Activated CD8-positive, alpha-beta memory T cell treated with anti-CD3 and anti-CD28 coated beads, Interleukin-2, amount 50 U/mL, for 24 hours (primary cell): Measurements from ENCODE around the gene SERPINB10.

Experiments
- DNase-seq: peaks from one replicate; pipeline ENCODE4 v3.0.0-alpha.2; 2020; ENCODE audit errors: extremely low read depth

The SERPINB10 gene

DNA sequence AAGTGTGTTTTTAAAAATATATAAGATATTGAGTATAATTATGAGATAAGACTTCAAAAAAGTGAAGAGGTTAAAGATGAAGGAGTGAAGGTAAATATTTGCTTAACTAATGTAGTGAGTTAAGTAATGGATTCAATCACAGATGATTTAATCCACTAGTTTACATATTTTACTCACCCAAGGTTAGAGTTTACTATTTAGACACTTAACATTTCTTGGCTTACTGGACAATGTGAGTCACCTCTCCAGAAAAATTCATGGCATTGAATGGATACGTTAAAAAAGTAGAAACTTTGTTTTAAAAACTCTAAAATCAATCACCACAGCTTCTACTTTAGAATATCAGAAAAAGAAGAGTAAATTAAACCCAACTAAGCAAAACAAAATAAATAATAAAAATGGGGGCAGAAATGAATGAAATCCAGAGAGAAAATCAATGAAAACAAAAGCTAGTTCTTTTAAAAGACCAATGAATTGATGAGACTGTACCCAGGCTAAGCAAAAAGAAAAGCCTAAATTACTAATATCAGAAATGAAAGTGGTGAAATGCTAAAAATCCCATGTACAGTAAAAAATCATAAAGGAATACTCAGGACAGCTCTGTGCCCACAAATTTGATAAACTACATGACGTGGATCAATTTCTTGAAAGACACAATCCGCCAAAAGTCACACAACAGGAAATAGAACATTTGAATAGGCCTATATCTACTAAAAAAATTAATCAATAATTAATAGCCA lies 39.5 kb downstream of the SERPINB10 start:
- no peak for DNase-seq

DNA sequence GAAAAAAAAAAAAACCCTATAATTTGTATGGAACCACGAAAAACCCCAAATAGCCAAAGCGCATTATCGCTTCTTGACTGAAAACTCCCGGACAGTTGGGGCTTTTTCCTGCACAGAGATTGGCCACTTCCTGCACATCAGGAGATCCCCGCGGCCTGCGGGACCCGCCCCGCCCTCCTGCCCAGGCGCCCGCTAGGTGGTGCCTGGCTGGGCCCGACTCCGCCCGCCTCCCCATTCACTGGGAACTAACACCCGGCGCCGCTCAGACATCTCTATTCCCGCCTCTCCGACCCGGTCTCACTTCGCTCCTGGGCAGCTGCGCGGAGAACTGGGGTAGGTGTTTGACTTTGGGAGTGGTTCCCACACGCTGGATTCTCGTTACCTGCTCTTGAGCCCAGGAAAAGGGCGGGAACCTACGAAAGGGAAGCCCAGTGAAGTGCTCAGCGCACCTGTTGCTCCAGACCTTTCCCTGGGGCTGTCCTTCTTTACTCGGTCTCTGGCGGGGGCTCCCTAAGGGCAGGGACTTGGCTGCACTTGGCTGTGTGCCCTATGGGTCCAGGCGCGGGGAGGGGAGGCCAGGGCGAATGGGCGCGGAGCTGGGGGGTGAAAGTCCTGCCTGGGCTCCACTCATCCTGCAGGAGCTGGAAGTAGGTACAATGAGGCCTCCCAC lies 41.4 kb downstream of the SERPINB10 start, which contains the start of gene HMSD:
HMSD (plus strand) TSS at position 234 of the 670 bp plus-strand sequence. CDS start 4,155 bp downstream, outside the sequence.
- DNase-seq: peak; percentile 21

DNA sequence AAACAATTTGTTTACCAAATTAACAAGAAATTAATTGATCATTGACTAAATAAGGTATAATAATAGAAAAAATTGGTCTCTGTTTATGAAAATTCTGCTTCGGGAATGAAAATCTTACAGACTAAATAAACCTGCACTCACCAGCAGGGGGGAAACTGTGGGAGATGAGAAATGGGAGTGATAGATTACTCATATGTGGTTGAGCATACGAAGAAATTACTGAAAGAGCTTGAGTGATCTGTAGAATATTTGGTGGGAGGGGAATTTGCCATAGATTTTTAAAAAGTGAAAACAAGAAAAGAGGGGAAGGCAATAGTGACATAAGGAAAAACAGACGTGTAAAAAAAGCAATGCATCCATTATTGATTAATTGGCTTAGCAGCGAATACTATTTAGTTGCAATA lies 43.5 kb downstream of the SERPINB10 start:
- DNase-seq: no peak

DNA sequence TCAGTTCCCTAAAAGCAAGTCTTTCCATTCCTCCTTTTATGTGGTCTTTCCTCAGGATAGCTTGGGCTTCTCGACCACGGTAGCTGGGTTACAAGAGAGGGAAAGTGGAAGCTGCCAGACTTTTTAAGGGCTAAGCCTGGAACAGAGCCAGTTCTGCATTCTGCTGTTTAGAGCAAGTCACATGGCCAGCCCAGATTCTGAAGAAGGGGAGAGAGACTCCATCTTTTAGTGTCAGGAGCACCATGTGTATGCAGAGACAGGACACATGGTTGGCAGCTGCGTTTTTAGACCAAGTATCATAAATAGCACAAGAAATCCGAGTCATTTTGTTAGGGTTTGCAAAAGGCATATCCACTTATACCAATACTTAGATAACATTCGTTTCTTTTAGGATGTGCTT lies 46.1 kb downstream of the SERPINB10 start:
- DNase-seq: no peak

DNA sequence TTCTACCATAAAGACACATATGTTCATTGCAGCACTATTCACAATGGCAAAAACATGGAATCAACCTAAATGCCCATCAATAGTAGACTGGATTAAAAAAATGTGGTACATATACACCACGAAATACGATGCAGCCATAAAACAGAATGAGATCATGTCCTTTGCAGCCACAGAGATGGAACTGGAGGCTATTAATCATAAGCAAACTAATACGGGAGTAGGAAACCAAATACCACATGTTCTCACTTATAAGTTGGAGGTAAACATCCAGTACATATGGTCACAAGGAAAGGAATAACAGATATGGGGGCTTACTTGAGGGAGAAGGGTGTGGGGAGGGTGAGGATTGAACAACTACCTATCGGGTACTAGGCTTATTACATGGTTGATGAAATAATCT lies 49.0 kb downstream of the SERPINB10 start:
- DNase-seq: no peak

DNA sequence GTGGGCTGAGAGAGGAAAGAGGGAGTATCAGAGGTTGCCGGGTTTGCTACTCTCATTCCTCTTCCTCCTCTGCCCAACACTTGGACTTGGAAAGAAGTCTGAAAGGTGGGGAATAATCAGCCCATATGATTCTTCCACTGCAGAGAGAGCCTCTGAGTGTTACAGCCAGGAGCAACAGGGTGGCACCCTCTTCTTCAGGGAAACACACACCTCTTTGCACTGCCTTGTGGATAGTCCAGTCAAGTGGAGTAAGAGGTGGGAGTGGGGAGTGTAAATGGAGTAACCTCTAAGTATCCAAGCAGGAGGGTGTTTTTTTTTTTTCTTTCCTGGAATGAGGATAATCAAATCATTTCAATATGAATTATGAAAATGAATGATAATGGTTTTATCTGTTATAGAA lies 53.1 kb downstream of the SERPINB10 start:
- DNase-seq: no peak

DNA sequence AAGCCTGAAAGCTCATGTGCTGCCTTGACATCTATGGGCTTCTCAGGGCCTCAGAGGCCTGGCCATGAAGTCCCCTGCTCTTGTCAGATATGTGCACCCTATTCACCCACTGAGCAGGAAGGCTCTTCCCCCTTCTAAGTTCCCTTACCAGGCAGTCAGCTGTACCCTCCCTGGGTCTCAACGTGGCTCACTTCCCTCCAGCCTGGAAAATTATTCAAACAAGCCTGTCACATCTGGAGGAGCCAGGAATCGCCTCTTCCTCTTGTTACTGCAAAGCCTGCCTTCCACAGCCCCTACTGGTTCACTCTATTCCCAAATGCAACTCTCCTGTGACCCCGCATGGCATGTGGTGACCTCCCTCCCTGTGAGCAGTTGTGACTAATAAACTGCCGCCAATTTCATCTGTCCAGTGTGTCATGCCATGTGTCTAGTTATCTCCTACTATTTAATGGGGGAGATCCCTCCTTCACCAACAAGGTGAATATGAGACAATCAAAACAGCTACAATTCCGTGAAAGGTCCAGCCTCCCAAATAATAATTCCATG lies 53.8 kb downstream of the SERPINB10 start:
- DNase-seq: no peak

DNA sequence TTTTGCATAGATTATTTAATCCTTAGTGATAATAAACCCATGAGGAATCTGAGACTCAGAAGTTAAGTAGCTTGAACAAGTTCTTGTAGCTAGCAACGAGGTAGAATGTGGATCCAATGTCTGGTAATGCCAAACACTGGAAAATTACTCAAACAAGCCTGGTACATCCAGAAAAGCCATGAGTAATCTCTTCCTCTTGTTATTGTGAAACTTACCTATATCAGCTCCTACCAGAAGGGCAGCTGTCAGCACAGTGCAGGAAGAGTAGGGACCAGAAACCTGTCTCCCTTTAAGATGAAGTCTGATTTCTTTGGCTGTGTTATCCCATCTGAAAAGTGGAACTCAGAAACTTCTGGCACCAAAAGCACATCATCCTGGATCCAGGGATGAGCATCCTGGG lies 54.4 kb downstream of the SERPINB10 start:
- DNase-seq: no peak

DNA sequence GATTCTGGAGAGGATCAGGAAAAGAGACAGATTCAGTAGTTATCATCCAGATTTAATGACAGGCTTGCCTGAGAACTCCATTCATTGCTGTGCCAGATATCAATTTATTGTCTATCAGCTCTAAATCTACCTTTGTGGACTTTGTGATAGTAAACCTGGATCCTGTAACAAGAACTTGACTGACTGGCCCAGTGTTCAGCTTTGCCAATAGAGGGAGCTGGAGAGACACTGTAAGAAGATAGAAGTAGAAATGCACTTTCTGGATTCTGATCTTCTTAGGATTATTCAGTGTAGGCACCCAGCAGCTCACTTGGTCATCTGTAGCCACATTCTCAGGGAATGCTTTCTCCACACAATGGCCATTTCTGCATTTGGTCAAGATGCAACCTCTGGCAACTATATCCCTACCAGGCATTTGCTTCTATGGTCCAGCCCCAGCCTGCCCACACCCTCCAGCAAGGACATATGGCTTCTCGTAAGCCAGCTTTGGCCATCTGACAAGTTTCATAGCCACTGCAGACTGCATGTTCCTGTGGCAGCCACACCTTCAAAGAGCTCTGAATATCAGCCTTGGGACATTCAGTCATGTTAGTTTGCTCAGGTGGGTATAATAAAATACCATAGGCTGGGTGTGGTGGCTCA lies 56.0 kb downstream of the SERPINB10 start:
- DNase-seq: no peak

DNA sequence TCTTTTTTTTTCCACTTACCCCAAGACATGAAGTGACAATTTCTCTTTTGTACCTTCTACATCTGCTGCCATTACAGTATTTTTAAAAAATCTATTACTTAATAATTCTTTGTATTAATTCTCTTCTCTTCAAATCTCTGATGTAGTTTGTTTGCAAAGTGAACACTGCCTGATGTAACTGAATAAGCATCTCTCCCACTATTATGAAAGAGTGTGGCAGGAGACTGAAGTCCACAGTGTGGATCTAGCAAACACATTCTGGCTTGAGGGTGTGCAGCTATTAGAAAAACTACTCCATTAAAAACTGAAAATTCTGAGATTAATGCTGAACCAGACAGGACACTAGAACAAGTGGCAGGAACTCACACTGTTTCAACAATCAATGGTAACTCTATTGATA lies 57.1 kb downstream of the SERPINB10 start:
- DNase-seq: no peak

DNA sequence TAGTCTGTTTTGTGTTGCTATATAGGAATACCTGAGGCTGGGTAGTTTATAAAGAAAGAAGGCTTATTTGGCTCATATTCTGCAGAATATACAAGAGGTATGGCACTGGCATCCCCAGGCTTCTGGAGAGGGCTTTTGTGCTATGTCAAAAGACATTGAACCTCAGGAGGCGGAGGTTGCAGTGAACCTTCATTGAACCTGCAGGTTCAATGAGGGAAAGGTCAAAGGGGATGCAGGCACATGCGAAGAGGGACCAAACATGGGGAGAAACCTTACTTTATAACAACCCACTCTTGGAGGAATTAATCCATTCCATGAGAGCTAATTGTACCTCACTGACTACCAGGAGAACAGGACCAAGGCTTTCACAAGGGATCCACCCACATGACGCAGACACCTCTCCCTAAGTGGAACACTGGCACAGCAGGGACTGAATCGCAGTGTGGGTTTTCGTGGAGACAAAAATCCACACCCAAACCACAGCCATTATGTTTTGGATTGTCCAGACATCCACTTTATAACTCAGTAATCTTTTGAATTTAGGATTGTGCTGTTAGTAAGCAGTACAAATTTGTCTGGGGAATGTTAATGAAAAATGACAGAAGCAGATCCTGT lies 58.1 kb downstream of the SERPINB10 start:
- DNase-seq: no peak

DNA sequence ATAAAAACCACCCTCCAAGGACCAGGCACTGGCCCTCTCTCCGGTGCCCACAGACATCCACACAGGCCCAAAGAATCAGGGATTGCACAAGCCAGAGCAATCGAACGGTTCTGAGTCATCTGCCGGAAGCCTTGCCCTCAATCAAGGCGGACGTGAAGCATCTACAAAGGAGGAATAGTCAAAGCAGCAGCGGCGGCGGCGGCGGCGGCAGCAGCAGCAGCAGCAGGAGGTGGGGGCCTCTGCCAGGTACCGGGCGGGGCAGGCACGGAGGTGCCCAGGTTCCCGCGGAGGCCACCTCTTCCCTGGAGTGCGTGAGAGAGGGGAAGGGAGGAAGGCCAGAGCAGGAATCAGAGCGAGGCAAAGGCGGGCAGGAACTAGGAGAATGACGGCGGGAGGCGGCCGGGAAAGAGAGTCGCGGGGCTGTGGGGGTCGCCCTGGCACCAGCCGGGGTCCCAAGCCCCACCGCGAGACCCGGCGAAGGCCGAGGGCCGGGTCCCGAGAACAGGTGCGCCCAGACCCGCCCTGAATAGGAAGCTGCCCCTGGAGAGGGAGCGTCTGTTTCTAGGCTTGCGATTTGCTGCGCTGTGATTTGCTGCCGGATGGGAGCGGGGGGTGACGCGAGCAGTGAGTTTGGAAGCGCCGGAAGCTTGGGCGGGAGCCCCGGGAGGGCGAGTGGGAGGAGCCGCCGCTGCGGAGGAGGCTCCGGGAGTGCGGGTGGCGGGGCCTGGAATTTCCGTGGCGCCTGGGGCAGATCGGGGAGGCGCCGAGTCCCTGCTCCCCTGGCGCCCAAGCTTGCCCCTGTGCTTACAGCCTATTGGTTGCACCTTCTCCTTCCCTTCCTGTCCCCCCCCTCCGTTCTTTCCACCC lies 62.4 kb downstream of the SERPINB10 start, which contains the start of gene SERPINB8:
SERPINB8 (plus strand) TSS at position 140 of the 867 bp plus-strand sequence. CDS start 8,228 bp downstream, outside the sequence.
- peak; percentile 58 for DNase-seq

DNA sequence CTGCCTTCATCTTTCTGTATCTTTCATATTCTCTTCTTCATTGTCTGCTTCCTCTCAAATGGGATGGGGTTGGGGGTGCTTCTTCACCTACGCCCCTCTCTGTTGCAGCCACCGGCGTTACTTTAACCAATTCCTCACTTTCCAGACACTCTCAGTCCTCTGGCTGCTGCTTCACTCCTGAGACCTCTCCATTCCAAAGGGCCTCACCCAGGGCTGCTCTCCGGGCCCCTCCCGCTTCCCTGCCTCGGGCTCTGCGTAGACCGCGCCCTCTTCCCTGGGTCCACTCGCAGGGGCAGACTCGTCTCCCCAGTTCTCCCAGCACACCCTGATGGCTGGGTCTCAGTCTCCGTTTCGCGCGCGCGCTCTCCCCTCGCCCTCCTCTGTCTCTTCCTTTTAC lies 63.0 kb downstream of the SERPINB10 start:
- no peak for DNase-seq

DNA sequence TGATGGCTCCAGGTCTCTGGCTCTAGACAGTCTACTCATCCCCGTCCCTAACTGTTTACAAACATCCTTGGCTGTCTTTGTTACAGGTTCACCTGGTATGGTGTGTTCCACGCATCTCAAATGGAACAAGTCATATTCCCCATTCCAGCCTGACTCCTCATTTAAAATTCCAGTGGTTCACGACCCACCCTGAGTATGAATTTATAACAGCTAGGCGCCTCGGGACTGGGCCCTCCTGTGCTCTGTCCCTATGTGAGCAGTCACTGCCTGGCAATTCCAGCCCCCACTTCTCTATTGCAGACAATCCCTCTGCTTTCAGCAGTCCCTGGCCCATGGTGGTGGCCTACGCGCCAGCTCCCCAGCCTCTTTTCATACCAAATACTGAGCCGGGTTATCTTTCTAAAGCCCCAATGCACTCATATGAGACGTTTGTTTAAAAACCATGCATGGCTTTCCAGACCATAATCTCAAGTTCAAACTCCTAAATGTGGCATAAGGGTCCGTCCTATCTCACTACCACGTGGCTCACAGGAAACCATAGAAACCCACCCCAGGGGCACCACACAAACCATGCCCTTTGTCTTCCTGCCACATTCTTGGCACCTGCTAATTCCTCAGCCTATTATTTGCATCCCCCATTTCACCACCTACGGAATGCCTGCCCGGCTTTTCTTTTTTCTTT lies 63.7 kb downstream of the SERPINB10 start:
- DNase-seq: no peak

DNA sequence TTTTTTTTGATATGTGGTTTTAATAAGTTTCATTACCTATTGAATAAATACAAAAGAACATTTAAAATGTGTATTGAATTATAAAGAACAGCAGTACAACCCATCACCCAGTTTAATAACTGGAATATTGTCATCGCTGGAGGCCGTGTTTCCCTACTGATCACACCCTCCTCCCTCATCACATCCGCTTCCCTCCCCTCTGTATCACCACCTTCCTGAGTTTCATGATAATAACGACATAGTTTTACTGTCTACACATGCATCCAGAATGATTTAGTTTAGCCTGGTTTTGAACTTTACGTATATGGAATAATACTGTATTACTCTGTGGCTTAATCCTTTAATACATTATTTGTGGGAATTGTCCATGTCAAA lies 64.2 kb downstream of the SERPINB10 start:
- no peak for DNase-seq

DNA sequence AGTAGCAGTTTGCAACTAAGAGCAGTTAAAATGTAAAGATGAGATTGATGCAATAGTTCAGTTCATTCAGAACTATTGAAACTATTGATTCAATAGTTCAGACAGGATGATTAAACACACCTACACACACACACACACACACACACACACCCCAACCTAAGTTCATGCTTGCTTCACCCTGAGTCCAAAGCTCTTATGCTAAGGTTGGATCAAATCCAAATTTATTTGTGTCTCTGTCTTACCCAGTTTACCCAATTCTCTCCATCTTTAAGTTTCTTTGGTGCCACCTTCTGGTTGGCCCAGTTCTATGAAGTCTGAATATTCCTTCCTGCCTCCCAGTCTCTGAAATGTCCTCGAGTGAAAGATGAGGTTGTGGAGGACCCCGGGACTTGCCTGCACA lies 67.2 kb downstream of the SERPINB10 start:
- DNase-seq: no peak

DNA sequence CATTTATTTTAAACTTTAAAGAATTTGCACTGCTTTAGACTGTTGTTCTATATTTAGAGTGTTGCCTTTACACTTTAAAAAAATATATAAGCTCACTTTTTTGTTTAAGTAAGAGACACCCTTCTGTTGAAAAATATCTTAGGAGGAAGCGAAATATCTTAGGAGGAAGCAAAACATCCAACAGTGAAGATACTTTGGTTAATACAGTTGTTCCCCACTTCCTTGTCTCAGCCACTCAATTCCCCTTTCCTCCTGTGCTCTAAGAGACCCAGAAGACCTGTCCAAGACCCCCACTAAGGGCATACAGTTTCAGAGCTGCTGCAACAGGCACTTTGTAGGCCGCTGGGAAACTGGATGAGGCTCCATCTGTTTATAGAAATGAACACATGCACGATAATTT lies 67.9 kb downstream of the SERPINB10 start:
- no peak for DNase-seq

DNA sequence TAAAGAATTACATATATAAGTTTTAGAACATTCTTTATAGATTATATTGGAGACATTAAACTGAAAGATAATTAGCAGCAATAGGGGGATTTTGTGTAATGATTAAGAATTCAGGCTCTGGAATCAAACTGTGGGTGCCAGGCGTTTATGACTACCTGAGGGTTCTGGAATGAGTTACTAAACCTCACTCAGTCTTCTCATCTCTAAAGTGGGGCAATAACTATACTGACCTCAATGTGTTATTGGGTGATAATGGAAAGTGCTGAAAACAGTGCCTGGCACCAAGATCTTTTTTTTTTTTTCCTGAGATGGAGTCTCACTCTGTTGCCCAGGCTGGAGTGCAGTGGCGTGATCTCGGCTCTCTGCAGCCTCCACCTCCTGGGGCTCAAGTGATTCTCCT lies 69.3 kb downstream of the SERPINB10 start:
- DNase-seq: no peak

DNA sequence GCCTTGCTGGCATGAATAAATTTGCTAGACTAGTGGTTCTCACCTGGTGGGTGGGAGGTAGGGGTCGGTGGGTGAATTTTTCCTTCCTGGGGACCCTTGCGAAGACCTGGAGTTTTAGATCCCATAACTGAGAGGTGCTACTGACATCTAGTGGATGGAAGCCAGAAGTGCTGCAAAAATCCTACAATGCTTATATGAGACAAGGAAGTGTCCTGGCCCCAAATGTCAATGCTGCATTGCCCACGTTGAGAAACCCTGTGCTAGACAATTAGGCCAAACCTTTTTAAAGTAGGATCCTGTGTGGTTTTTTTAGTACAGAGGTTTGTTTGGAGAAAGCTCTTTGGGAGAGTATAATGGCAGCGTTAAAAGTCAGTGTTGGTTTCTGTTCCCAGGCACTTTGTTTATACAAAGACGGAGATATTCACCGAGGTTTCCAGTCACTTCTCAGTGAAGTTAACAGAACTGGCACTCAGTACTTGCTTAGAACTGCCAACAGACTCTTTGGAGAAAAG lies 71.7 kb downstream of the SERPINB10 start:
- no peak for DNase-seq

DNA sequence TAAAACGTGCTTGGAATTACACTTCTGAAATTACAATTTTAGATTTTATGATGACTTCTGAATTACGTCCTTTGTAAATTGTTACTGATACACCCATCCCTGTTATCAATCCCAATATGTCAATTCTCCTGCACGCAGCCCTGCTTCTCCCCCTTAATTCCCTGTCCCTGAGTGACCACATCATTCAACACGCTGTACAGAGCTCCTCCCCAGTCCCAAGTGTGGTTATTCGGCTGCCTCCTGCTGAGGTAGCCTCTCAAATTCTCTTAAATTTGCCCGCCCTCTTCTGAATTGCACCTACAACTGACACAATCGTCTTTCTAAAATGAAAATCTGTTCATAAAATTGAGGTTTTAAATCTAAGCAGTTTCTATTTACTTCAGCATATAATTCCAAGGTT lies 72.3 kb downstream of the SERPINB10 start:
- no peak for DNase-seq
